ENCODE results near the gene BPIFB4. TPM values are rescaled to one million over a fixed set of nuclear protein-coding genes. Genes with fewer than 3 reads are reported as not detected.
A peak's percentile ranks its signal among the peaks of the same experiment; 100 is the strongest.
"Not testable (repeated sequence)": the region's sequence is repeated elsewhere in the genome, so short reads cannot be mapped to it uniquely, and the experiment has no call there.

BPIFB4 gene
- polyA plus RNA-seq, 4 donors: not detected

- no peak for DNase-seq (ENCODE audit: low read depth in 4 of 4, low spot score in 3 of 4)
Observed at GRCh38 chr20:33083544-33084340, 4.3 kb downstream of the BPIFB4 start.

DNA sequence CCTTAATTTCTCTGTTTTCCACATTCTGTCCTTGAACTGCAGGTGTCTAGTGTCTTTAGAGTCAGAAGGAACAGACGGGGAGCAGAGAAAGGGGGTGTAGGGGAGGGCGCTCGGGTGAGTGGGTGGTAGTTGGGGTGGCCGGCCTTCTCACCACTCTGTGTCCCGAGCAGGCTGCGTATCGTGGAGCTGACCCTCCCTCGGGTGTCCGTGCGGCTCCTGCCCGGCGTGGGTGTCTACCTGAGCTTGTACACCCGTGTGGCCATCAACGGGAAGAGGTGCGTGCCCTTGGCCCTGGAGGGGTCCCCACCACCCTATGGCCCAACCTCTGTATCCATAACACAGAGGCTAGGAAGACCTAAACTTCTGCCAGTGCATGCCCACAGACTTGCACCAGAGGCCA, 5.3 kb downstream of the BPIFB4 start:
- DNase-seq (ENCODE audit: low read depth in 4 of 4, low spot score in 3 of 4): no peak

DNA sequence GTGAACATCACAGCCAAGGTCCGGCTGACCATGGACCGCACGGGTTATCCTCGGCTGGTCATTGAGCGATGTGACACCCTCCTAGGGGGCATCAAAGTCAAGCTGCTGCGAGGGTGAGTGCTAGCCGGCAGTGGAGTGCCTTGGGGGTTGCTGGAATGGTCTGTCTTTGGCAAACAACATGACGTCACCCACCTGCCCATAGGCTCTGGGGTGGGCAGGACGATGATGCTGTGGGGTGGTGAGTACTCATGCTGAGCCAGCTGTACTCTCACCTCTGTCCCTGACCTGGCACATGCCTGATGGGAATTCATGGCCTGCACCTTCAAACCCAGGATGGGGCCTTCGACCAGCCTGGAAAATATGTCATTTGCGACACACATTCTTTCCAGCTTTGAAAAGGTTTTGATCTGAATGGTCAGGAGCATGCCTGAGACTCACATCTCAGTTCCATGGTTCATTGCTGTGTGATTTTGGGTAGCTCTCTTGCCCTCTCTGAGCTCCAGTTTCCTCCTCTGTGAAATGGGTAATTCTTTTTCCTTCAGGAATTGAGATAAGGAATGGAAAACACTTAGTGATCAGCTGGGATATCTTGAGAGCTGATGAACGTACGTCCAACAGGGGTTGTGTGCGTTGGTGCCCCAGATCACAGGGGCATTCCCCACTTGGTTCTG, 6.7 kb downstream of the BPIFB4 start:
- no peak for DNase-seq (ENCODE audit: low read depth in 4 of 4, low spot score in 3 of 4)

- no peak for DNase-seq (ENCODE audit: low read depth in 4 of 4, low spot score in 3 of 4)
Observed at GRCh38 chr20:33091147-33091546, 11.7 kb downstream of the BPIFB4 start.

DNA sequence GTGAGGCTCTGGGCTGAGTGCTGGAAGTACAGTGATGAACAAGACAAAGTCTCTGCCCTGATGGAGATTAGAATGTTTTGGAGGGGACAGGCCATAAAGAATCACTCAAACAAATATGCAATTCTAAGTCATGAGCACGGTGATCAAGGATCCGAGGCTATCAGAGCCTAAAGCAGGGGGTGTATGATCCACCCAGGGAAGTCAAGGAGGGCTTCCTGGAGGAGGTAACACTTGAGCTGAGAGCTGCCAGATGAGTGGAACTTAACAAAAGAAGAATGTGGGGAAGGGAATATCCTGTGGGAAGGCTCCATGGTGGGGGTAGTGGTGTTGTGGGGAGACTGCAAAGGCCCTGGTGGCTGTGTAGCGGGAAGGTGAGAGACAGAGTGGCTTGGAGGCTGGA, 12.2 kb downstream of the BPIFB4 start:
- no peak for DNase-seq (ENCODE audit: low read depth in 4 of 4, low spot score in 3 of 4)

GRCh38 chr20:33092361-33092760, 12.9 kb downstream of the BPIFB4 start:
- no peak for DNase-seq (ENCODE audit: low read depth in 4 of 4, low spot score in 3 of 4)

- no peak for DNase-seq (ENCODE audit: low read depth in 4 of 4, low spot score in 3 of 4)
Observed at GRCh38 chr20:33093074-33093473, 13.6 kb downstream of the BPIFB4 start.

GRCh38 chr20:33093582-33093981, 14.1 kb downstream of the BPIFB4 start:
- no peak for DNase-seq (ENCODE audit: low read depth in 4 of 4, low spot score in 3 of 4)

DNA sequence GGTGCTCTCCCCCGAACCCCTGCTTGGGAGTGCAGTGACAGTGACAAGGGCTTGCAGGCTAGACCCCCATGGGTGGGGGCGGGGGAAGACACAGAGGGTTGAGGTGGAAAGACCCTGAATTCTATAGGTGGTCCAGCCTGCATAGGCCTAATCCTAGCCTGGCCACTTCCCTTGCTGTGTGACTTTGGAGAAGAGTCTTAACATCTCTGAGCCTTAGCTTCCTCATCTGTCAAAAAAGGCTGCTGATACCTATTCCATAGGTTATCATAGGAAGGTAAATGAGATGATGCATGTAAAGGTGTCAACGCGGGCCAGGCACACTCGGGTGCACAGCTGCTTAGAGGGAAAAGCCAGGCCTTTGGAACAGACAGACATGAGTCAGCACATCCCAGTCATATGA, 15.8 kb downstream of the BPIFB4 start:
- DNase-seq (ENCODE audit: low read depth in 4 of 4, low spot score in 3 of 4): no peak

GRCh38 chr20:33095902-33096584, 16.6 kb downstream of the BPIFB4 start:
- peak; percentile 12 to 48 (median 16) for DNase-seq (ENCODE audit: low read depth in 4 of 4, low spot score in 3 of 4)

- DNase-seq (ENCODE audit: low read depth in 4 of 4, low spot score in 3 of 4): no peak
Observed at GRCh38 chr20:33097001-33097400, 17.6 kb downstream of the BPIFB4 start.

DNA sequence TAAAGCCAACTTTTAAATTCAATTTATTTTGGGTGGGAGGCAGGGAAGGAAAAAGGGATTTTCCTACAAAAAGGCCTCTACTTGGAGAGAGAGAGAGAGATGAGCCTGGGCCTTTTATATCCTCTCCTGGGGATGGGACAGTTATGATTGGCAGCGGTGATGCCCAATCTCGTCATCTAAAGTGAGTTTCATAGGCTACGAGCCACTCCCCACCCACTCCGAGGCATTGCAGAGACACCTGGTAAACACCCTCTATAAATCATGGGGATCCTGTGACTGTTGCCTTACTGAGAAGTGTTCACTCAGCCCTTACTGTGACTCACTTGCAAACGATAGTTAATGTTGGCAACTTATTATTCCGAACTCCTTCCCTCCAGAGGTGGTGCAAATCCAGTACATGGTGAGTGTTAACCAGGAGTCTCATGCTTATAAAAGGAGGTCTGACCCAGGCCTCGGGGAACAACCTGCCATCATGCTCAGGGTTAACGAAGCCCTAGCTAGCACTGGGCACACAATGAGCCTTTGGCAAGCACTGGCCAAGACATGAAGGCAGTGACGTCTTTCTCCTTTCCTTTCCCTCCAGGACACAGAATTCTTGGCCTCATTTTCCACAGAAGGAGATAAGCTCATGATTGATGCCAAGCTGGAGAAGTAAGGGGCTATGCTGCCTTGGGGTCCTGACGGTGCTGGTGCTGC, 20.5 kb downstream of the BPIFB4 start:
- no peak for DNase-seq (ENCODE audit: low read depth in 4 of 4, low spot score in 3 of 4)

DNA sequence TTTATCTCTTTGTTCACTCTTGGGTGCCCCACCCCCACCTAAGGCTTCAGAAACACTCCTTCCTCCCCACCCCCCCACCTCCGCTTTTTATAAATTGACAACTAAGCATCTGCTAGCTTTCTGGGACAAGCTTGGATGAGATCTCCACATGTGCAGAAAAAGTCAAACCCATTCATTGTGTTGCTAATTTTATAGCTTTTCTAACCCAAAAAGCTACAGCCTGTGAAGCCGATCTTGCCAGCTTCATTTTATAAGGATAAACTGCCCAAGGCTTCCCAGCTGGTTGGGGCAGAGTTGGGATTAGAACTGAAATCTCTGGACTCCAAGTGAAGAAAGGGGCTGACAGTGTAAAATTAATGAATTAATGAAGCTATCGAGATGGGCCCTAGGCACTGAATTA, 24.1 kb downstream of the BPIFB4 start:
- no peak for DNase-seq (ENCODE audit: low read depth in 4 of 4, low spot score in 3 of 4)

GRCh38 chr20:33104336-33104735, 24.9 kb downstream of the BPIFB4 start:
- no peak for DNase-seq (ENCODE audit: low read depth in 4 of 4, low spot score in 3 of 4)

DNA sequence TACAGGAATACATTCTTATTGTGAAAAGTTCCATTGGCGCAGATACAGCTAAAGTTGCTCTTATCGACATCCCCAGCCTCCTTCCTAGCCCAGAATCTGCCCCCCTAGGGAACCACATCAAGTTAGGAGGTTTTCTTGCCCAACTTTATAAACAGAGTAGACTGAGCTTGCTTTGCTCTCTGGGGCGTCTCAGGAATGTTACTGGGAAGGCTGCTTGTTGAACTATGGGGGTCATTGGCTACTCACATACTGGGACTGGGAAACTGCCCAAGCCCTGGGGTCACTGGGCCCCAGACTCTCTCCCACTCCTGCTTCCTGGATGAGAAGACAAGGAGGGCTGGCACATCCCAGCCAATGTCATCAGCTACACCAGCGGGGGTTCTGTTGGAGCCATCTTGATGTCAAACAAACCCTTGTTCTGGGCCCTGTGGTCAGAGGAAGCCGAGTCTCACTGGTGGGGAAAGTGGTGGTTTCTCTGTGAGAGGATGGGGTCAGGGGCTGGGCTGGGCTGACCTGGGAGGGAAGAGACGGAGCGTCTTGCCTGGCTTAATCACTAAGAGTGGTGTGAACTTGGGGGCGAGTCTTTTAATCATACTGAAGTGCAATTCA, 26.0 kb downstream of the BPIFB4 start:
- no peak for DNase-seq (ENCODE audit: low read depth in 4 of 4, low spot score in 3 of 4)

GRCh38 chr20:33106058-33106620, 26.7 kb downstream of the BPIFB4 start:
- not testable (repeated sequence) for DNase-seq (ENCODE audit: low read depth in 4 of 4, low spot score in 3 of 4)

GRCh38 chr20:33108661-33109060, 29.2 kb downstream of the BPIFB4 start:
- DNase-seq (ENCODE audit: low read depth in 4 of 4, low spot score in 3 of 4): no peak

GRCh38 chr20:33110147-33110825, 30.8 kb downstream of the BPIFB4 start:
- no peak for DNase-seq (ENCODE audit: low read depth in 4 of 4, low spot score in 3 of 4)

GRCh38 chr20:33111306-33111705, 31.9 kb downstream of the BPIFB4 start:
- DNase-seq (ENCODE audit: low read depth in 4 of 4, low spot score in 3 of 4): no peak

All from right renal pelvis (tissue), 4 donors.